AG04450 (cell line): ENCODE results near the gene LGMN. TPM values are rescaled to one million over a fixed set of nuclear protein-coding genes. Genes with fewer than 3 reads are reported as not detected.

Source experiments
- CTCF ChIA-PET: fragments of 300-600, 350-600 bp; formaldehyde crosslinking; extraction: SDS; loops from one replicate; lab custom pipeline; 2022; ENCODE audit warnings: antibody characterized with exemption, inconsistent platforms; lab: Charles Lee
- POLR2A ChIA-PET: fragments of 350-600 bp; formaldehyde crosslinking; extraction: SDS; loops from one replicate; lab custom pipeline; 2021; ENCODE audit warnings: antibody characterized with exemption, inconsistent platforms; lab: Yijun Ruan, JAX
- DNase-seq: peaks from one replicate; pipeline ENCODE4 v3.0.0-alpha.2; 2011; ENCODE audit warnings: low read depth, low spot score
- H3K27ac ChIP-seq: one replicate; pipeline ENCODE4 v1.5.1; 2012; ENCODE audit warnings: low read depth, low read length, control low read depth
- H3K27me3 ChIP-seq: one replicate; pipeline ENCODE4 v1.6.0; 2012; ENCODE audit warnings: low read length; ENCODE audit not compliant: control insufficient read depth, insufficient read depth
- H3K4me3 ChIP-seq: 2 replicates; pipeline ENCODE4 v1.5.1; 2011; ENCODE audit warnings: mild to moderate bottlenecking, low read depth, low read length, control low read depth
- H3K9me3 ChIP-seq: 2 replicates; pipeline ENCODE4 v1.5.1; 2012; ENCODE audit warnings: low read length; ENCODE audit not compliant: control insufficient read depth, insufficient read depth
- polyA plus RNA-seq: library from polyadenylated mRNA; depleted of rRNA; stranded (reverse); fragments of >200 nt; gene quantifications from 2 replicates; pipeline ENCODE4 v1.2.3, GENCODE V29; 2011
- TF ChIP-seq, protein P1 (sequence below): IDR thresholded peaks from 2 replicates; pipeline ENCODE4 v1.5.1; 2011; ENCODE audit warnings: low read depth, low read length, control low read depth, inconsistent platforms

LGMN gene
- polyA plus RNA-seq, 1 experiment: 21.8 TPM

- POLR2A ChIA-PET: interaction anchor here (0.7 kb wide), 1 partner anchor 98 kb away, joined by 3 read pairs; no protein-coding TSS in a partner anchor
- no peaks in the 10 kb centered on the region for H3K27me3 ChIP-seq
- no peak for DNase-seq
- no peak overlapping the region for H3K27ac ChIP-seq
- H3K4me3 ChIP-seq: no peak overlapping the region
- CTCF ChIA-PET: interaction anchor here (0.6 to 6.2 kb wide), 47 partner anchors 8 to 741 kb away, joined by 3 to 164 read pairs (median 4); partner anchors contain the start of genes ATXN3, CPSF2 and NDUFB1
- TF ChIP-seq, protein P1, sequence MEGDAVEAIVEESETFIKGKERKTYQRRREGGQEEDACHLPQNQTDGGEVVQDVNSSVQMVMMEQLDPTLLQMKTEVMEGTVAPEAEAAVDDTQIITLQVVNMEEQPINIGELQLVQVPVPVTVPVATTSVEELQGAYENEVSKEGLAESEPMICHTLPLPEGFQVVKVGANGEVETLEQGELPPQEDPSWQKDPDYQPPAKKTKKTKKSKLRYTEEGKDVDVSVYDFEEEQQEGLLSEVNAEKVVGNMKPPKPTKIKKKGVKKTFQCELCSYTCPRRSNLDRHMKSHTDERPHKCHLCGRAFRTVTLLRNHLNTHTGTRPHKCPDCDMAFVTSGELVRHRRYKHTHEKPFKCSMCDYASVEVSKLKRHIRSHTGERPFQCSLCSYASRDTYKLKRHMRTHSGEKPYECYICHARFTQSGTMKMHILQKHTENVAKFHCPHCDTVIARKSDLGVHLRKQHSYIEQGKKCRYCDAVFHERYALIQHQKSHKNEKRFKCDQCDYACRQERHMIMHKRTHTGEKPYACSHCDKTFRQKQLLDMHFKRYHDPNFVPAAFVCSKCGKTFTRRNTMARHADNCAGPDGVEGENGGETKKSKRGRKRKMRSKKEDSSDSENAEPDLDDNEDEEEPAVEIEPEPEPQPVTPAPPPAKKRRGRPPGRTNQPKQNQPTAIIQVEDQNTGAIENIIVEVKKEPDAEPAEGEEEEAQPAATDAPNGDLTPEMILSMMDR: no peak
- H3K9me3 ChIP-seq: no peaks in the 10 kb centered on the region; the same call in 1 of the 2 replicates
Measured at GRCh38 chr14:92686411-92686899, 62.0 kb downstream of the LGMN start.

DNA sequence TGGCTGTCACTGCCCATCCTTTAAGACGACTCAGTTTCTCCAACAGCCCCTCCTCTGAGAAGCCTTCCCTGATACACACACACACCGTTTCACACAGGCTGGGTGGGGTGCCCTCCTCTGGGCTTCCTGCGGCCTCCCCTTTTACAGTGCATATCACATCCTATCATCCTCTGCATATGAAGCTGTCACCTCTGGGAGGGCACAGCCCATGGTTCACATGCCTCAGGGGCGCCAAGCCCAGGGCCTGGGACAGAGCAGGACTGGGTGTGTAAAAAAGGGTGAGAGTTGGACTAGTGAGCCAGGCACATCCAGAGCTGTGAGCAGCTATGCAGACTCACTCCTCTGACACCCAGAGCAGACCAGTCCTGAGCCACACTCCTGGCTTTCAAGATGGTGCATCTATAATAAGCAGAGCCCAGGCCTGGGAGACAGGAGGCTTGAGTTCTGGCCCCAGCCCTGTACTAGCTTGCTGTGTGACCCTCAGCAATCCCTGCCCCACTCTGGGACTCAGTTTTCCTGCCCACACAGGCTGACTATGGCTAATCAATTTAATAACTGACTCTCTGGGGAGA, 62.6 kb downstream of the LGMN start:
- POLR2A ChIA-PET: no interaction called here
- CTCF ChIA-PET: interaction anchor here (0.7 to 6.2 kb wide), 28 partner anchors 9 to 569 kb away, joined by 3 to 164 read pairs (median 6); no protein-coding TSS in a partner anchor
- no peak overlapping the region for H3K4me3 ChIP-seq

GRCh38 chr14:92684801-92685560, 63.4 kb downstream of the LGMN start:
- DNase-seq: no peak
- Histone ChIP-seq H3K4me3 (no peak overlapping the region), H3K27me3 (no peaks in the 10 kb centered on the region), H3K9me3 (no peaks in the 10 kb centered on the region; the same call in none of the 2 replicates), H3K27ac (no peak overlapping the region)
- CTCF ChIA-PET: interaction anchor here (0.7 to 6.2 kb wide), 3 partner anchors 53 to 480 kb away, joined by 3 to 164 read pairs (median 9); no protein-coding TSS in a partner anchor
- POLR2A ChIA-PET: no interaction called here
- TF ChIP-seq, protein P1: no peak

More for the DNA sequence above, 62.6 kb downstream of the LGMN start:
- peak overlapping the region; percentile 11 for H3K27ac ChIP-seq
- TF ChIP-seq, protein P1: no peak
- H3K9me3 ChIP-seq: no peaks in the 10 kb centered on the region; the same call in 1 of the 2 replicates
- no peak for DNase-seq
- H3K27me3 ChIP-seq: no peaks in the 10 kb centered on the region

DNA sequence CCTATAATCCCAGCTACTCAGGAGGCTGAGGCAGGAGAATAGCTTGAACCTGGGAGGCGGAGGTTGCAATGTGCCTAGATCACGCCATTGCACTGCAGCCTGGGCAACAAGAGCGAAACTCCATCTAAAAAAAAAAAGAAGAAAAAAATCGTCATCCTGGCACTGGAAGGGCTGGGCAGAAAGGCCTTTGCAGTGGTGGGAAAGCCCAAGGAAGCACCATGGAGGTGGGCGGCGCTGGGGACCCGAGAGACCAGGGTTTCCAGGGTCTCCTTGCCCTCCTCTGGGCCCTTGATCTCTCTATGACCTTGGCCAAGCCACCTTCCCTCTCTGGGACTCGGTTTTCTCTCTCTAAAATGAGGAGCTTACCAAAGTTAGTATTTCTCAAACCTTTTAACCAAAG, 65.4 kb downstream of the LGMN start:
- Histone ChIP-seq H3K27me3 (no peaks in the 10 kb centered on the region), H3K4me3 (no peak overlapping the region), H3K9me3 (no peaks in the 10 kb centered on the region; the same call in none of the 2 replicates), H3K27ac (no peak overlapping the region)
- no peak for DNase-seq
- POLR2A ChIA-PET: no interaction called here
- CTCF ChIA-PET: interaction anchor here (0.8 to 3.6 kb wide), 6 partner anchors 13 to 196 kb away, joined by 3 to 15 read pairs (median 4); no protein-coding TSS in a partner anchor
- TF ChIP-seq, protein P1: no peak
